Stimulated activated naive CD8-positive, alpha-beta T cell treated with anti-CD3 and anti-CD28 coated beads, Interleukin-15, Interleukin-2, amounts not matched to agents 100 ng/mL and 50 ng/mL, for 24 hours (primary cell): ENCODE data around the gene PRKCA.
A peak's percentile ranks its signal among the peaks of the same experiment; 100 is the strongest.

Experiments
- H3K27ac Mint-ChIP-seq: one replicate; pipeline ENCODE4 v1.8.0; 2021; ENCODE audit warnings: mild to moderate bottlenecking, mixed read lengths
- H3K27me3 Mint-ChIP-seq: one replicate; pipeline ENCODE4 v1.8.0; 2021; ENCODE audit warnings: mixed read lengths
- H3K36me3 Mint-ChIP-seq: one replicate; pipeline ENCODE4 v1.8.0; 2021; ENCODE audit warnings: low read depth, mixed read lengths
- H3K4me1 Mint-ChIP-seq: one replicate; pipeline ENCODE4 v1.8.0; 2021; ENCODE audit warnings: low read depth, mixed read lengths
- H3K4me3 Mint-ChIP-seq: one replicate; pipeline ENCODE4 v1.8.0; 2021; ENCODE audit warnings: mild to moderate bottlenecking, mixed read lengths
- H3K9me3 Mint-ChIP-seq: one replicate; pipeline ENCODE4 v1.8.0; 2021; ENCODE audit warnings: mixed read lengths

Gene PRKCA

GRCh38 chr17:66791347-66791746, 488.9 kb downstream of the PRKCA start:
- H3K36me3 Mint-ChIP-seq, result peaks cover 71% of the 10 kb centered on the region
- H3K9me3 Mint-ChIP-seq, result no peaks in the 10 kb centered on the region
- peaks cover 11% of the 10 kb centered on the region for H3K4me1 Mint-ChIP-seq
- H3K27me3 Mint-ChIP-seq, result no peaks in the 10 kb centered on the region
- peak overlapping the region; percentile 43 for H3K27ac Mint-ChIP-seq
- no peak overlapping the region for H3K4me3 Mint-ChIP-seq

- Mint-ChIP-seq H3K36me3 (peaks cover 66% of the 10 kb centered on the region), H3K27me3 (no peaks in the 10 kb centered on the region), H3K4me1 (peaks cover 14% of the 10 kb centered on the region), H3K4me3 (no peak overlapping the region), H3K9me3 (peaks cover 4% of the 10 kb centered on the region), H3K27ac (no peak overlapping the region)
Observed at GRCh38 chr17:66793814-66794213, 491.4 kb downstream of the PRKCA start.

- Mint-ChIP-seq H3K4me3 (no peak overlapping the region), H3K27me3 (no peaks in the 10 kb centered on the region), H3K27ac (no peak overlapping the region), H3K36me3 (peaks cover 60% of the 10 kb centered on the region), H3K9me3 (peaks cover 4% of the 10 kb centered on the region), H3K4me1 (peaks cover 15% of the 10 kb centered on the region)
Observed at GRCh38 chr17:66795486-66795885, 493.1 kb downstream of the PRKCA start.

- Mint-ChIP-seq H3K27ac (no peak overlapping the region), H3K4me1 (peaks cover 6% of the 10 kb centered on the region), H3K9me3 (peaks cover 4% of the 10 kb centered on the region), H3K36me3 (peaks cover 55% of the 10 kb centered on the region), H3K4me3 (no peak overlapping the region), H3K27me3 (no peaks in the 10 kb centered on the region)
Observed at GRCh38 chr17:66799849-66800537, 497.6 kb downstream of the PRKCA start.

- no peak overlapping the region for H3K4me3 Mint-ChIP-seq
- H3K36me3 Mint-ChIP-seq, result peaks cover 42% of the 10 kb centered on the region
- H3K27me3 Mint-ChIP-seq, result no peaks in the 10 kb centered on the region
- peaks cover 23% of the 10 kb centered on the region for H3K4me1 Mint-ChIP-seq
- H3K9me3 Mint-ChIP-seq, result no peaks in the 10 kb centered on the region
- no peak overlapping the region for H3K27ac Mint-ChIP-seq
Observed at GRCh38 chr17:66803474-66803951, 501.1 kb downstream of the PRKCA start.

- Mint-ChIP-seq H3K4me3 (no peak overlapping the region), H3K27me3 (no peaks in the 10 kb centered on the region), H3K27ac (no peak overlapping the region), H3K4me1 (peaks cover 21% of the 10 kb centered on the region), H3K36me3 (peaks cover 40% of the 10 kb centered on the region), H3K9me3 (no peaks in the 10 kb centered on the region)
Observed at GRCh38 chr17:66805567-66805966, 503.2 kb downstream of the PRKCA start.

- Mint-ChIP-seq H3K4me3 (no peak overlapping the region), H3K36me3 (peaks cover 30% of the 10 kb centered on the region), H3K4me1 (peaks cover 21% of the 10 kb centered on the region), H3K27ac (no peak overlapping the region), H3K27me3 (no peaks in the 10 kb centered on the region), H3K9me3 (no peaks in the 10 kb centered on the region)
Observed at GRCh38 chr17:66807182-66807581, 504.8 kb downstream of the PRKCA start.

GRCh38 chr17:66809408-66809807, 507.0 kb downstream of the PRKCA start:
- Mint-ChIP-seq H3K4me3 (no peak overlapping the region), H3K36me3 (peaks cover 23% of the 10 kb centered on the region), H3K9me3 (no peaks in the 10 kb centered on the region), H3K27ac (no peak overlapping the region), H3K4me1 (peaks cover 21% of the 10 kb centered on the region), H3K27me3 (no peaks in the 10 kb centered on the region)

GRCh38 chr17:66810951-66811682, 508.7 kb downstream of the PRKCA start:
- Mint-ChIP-seq H3K4me1 (peaks cover 17% of the 10 kb centered on the region), H3K27me3 (no peaks in the 10 kb centered on the region), H3K9me3 (no peaks in the 10 kb centered on the region), H3K4me3 (no peak overlapping the region), H3K27ac (peak overlapping the region; percentile 40), H3K36me3 (peaks cover 17% of the 10 kb centered on the region)

GRCh38 chr17:66811683-66812054, 509.3 kb downstream of the PRKCA start:
- H3K9me3 Mint-ChIP-seq, result no peaks in the 10 kb centered on the region
- peaks cover 12% of the 10 kb centered on the region for H3K36me3 Mint-ChIP-seq
- H3K4me3 Mint-ChIP-seq, result no peak overlapping the region
- H3K27ac Mint-ChIP-seq, result peak overlapping the region; percentile 40
- H3K4me1 Mint-ChIP-seq, result peaks cover 17% of the 10 kb centered on the region
- H3K27me3 Mint-ChIP-seq, result no peaks in the 10 kb centered on the region

- Mint-ChIP-seq H3K4me3 (no peak overlapping the region), H3K27me3 (no peaks in the 10 kb centered on the region), H3K36me3 (peaks cover 6% of the 10 kb centered on the region), H3K9me3 (peaks cover 6% of the 10 kb centered on the region), H3K27ac (no peak overlapping the region), H3K4me1 (peaks cover 9% of the 10 kb centered on the region)
Observed at GRCh38 chr17:66812571-66812970, 510.2 kb downstream of the PRKCA start.

- Mint-ChIP-seq H3K27ac (no peak overlapping the region), H3K4me3 (no peak overlapping the region), H3K27me3 (no peaks in the 10 kb centered on the region), H3K4me1 (peaks cover 2% of the 10 kb centered on the region), H3K36me3 (peaks cover 2% of the 10 kb centered on the region), H3K9me3 (peaks cover 9% of the 10 kb centered on the region)
Observed at GRCh38 chr17:66813296-66813695, 510.9 kb downstream of the PRKCA start.

GRCh38 chr17:66814026-66814425, 511.6 kb downstream of the PRKCA start:
- H3K4me3 Mint-ChIP-seq, result no peak overlapping the region
- peaks cover 9% of the 10 kb centered on the region for H3K9me3 Mint-ChIP-seq
- H3K27me3 Mint-ChIP-seq, result no peaks in the 10 kb centered on the region
- no peak overlapping the region for H3K27ac Mint-ChIP-seq
- no peaks in the 10 kb centered on the region for H3K36me3 Mint-ChIP-seq
- no peaks in the 10 kb centered on the region for H3K4me1 Mint-ChIP-seq

- no peaks in the 10 kb centered on the region for H3K27me3 Mint-ChIP-seq
- peaks cover 9% of the 10 kb centered on the region for H3K9me3 Mint-ChIP-seq
- no peak overlapping the region for H3K27ac Mint-ChIP-seq
- H3K36me3 Mint-ChIP-seq, result no peaks in the 10 kb centered on the region
- H3K4me3 Mint-ChIP-seq, result no peak overlapping the region
- no peaks in the 10 kb centered on the region for H3K4me1 Mint-ChIP-seq
Observed at GRCh38 chr17:66814570-66814969, 512.2 kb downstream of the PRKCA start.

GRCh38 chr17:66817750-66818149, 515.3 kb downstream of the PRKCA start:
- Mint-ChIP-seq H3K27ac (no peak overlapping the region), H3K36me3 (no peaks in the 10 kb centered on the region), H3K4me3 (no peak overlapping the region), H3K4me1 (no peaks in the 10 kb centered on the region), H3K9me3 (peaks cover 9% of the 10 kb centered on the region), H3K27me3 (peaks cover 4% of the 10 kb centered on the region)
